Measurements from ENCODE around the gene HMCN2.

DNA sequence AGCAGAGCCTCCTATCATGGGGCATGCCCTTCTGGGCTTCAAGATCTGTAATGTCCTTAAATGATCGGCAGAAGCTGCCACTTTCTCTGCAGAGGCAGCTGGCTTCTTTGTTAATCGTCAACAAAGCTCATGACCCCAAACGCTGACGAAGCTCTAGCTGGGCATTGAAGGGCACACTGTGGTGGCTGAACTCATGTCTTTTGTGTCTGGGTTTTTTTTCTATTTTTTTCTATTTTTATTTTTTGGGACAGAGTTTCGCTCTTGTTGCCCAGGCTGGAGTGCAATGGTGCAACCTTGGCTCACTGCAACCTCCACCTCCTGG lies 114.0 kb downstream of the HMCN2 start:
- TF ChIP-seq, protein P1, sequence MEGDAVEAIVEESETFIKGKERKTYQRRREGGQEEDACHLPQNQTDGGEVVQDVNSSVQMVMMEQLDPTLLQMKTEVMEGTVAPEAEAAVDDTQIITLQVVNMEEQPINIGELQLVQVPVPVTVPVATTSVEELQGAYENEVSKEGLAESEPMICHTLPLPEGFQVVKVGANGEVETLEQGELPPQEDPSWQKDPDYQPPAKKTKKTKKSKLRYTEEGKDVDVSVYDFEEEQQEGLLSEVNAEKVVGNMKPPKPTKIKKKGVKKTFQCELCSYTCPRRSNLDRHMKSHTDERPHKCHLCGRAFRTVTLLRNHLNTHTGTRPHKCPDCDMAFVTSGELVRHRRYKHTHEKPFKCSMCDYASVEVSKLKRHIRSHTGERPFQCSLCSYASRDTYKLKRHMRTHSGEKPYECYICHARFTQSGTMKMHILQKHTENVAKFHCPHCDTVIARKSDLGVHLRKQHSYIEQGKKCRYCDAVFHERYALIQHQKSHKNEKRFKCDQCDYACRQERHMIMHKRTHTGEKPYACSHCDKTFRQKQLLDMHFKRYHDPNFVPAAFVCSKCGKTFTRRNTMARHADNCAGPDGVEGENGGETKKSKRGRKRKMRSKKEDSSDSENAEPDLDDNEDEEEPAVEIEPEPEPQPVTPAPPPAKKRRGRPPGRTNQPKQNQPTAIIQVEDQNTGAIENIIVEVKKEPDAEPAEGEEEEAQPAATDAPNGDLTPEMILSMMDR (conservative IDR thresholded peaks at IDR 0.05; ENCODE audit: low read depth, low read length), result no peak
- TF ChIP-seq CHD1 (IDR thresholded peaks at IDR 0.05; ENCODE audit: low read depth, low read length) (no peak), POLR2A (IDR thresholded peaks at IDR 0.05; ENCODE audit: low read depth, low read length) (no peak), MAZ (IDR thresholded peaks at IDR 0.05; ENCODE audit: borderline replicate concordance, low read depth, low read length) (no peak), RAD21 (IDR thresholded peaks at IDR 0.05; ENCODE audit: low read length) (no peak), RCOR1 (IDR thresholded peaks at IDR 0.05; ENCODE audit: insufficient replicate concordance, low read length) (no peak), RFX5 (IDR thresholded peaks at IDR 0.05; ENCODE audit: low read depth, low read length) (no peak), SMC3 (IDR thresholded peaks at IDR 0.05; ENCODE audit: low read depth, low read length) (no peak)
